Measurements from ENCODE around the gene EIF4E3.

GRCh38 chr3:71724171-71724453 is 1.1 kb downstream of the EIF4E3 start:
- no peak for TF ChIP-seq BCLAF1 (IDR thresholded peaks at IDR 0.05)
- TF ChIP-seq CTCF (IDR thresholded peaks at IDR 0.05 in 2 of 3, conservative IDR thresholded peaks at IDR 0.05 in 1 of 3; ENCODE audit: control insufficient read depth in 2 of 3, extremely low read depth in 1 of 3, insufficient read depth in 1 of 3, low read depth in 3 of 3, low read length in 3 of 3), result no peak
- no peak for TF ChIP-seq ZBTB33 (IDR thresholded peaks at IDR 0.05)
- TF ChIP-seq POLR2AphosphoS5 (IDR thresholded peaks at IDR 0.05; ENCODE audit: low read length), result no peak
- TF ChIP-seq SRF (IDR thresholded peaks at IDR 0.05; ENCODE audit: low read depth in 2 of 2, low read length in 2 of 2), result no peak
- no peak for TF ChIP-seq NRF1 (conservative IDR thresholded peaks at IDR 0.05; ENCODE audit: low read depth, low read length)
- TF ChIP-seq CREM (IDR thresholded peaks at IDR 0.05; ENCODE audit: low read depth), result no peak
- TF ChIP-seq MXI1 (IDR thresholded peaks at IDR 0.05; ENCODE audit: low read depth, low read length), result no peak
- TF ChIP-seq ZSCAN29 (IDR thresholded peaks at IDR 0.05), result no peak
- no peak for TF ChIP-seq IRF3 (IDR thresholded peaks at IDR 0.05)

Measured in GM12878 (cell line).